T-helper 2 cell treated with Interferon-gamma antibody and Interleukin-4, amounts not matched to agents 100 ng/mL and 5 ng/mL, for 36 hours (primary cell): Measurements from ENCODE around the gene PNMA6E. TPM values are rescaled to one million over a fixed set of nuclear protein-coding genes. Genes with fewer than 3 reads are reported as not detected.
"Not testable (repeated sequence)": the region's sequence is repeated elsewhere in the genome, so short reads cannot be mapped to it uniquely, and the experiment has no call there.

Source experiments
- intact Hi-C: fragments of 100-400 bp; cut with micrococcal nuclease; formaldehyde crosslinking; loops from one replicate; pipeline ENCODE4 v1.15.1; 2023
- total RNA-seq: library from RNA; stranded (reverse); gene quantifications from 2 replicates; pipeline ENCODE4 v1.2.3, GENCODE V29; 2022

Gene PNMA6E
- total RNA-seq, 1 donor from 2014 or later, result not detected

- intact Hi-C loops, result no loop called here
Measured at GRCh38 chrX:153387987-153388721, 13.0 kb downstream of the PNMA6E start.

GRCh38 chrX:153387345-153387744, 13.8 kb downstream of the PNMA6E start:
- intact Hi-C loops, result no loop called here

GRCh38 chrX:153386097-153386496, 15.1 kb downstream of the PNMA6E start:
- intact Hi-C loops, result no loop called here

- intact Hi-C loops, result not testable (repeated sequence)
Measured at GRCh38 chrX:153384973-153385372, 16.2 kb downstream of the PNMA6E start.

GRCh38 chrX:153384390-153384789, 16.8 kb downstream of the PNMA6E start:
- intact Hi-C loops, result no loop called here

- intact Hi-C loops, result no loop called here
Measured at GRCh38 chrX:153382563-153383482, 18.3 kb downstream of the PNMA6E start.

GRCh38 chrX:153381684-153382532, 19.2 kb downstream of the PNMA6E start:
- intact Hi-C loops, result no loop called here

GRCh38 chrX:153380691-153381090, 20.5 kb downstream of the PNMA6E start:
- intact Hi-C loops, result no loop called here

GRCh38 chrX:153379971-153380581, 21.1 kb downstream of the PNMA6E start:
- intact Hi-C loops, result no loop called here

- intact Hi-C loops, result no loop called here
Measured at GRCh38 chrX:153379508-153379907, 21.6 kb downstream of the PNMA6E start.

GRCh38 chrX:153378607-153379006, 22.5 kb downstream of the PNMA6E start:
- intact Hi-C loops, result no loop called here

- intact Hi-C loops, result no loop called here
Measured at GRCh38 chrX:153377727-153378126, 23.4 kb downstream of the PNMA6E start.

- intact Hi-C loops, result no loop called here
Measured at GRCh38 chrX:153375571-153375970, 25.6 kb downstream of the PNMA6E start.

- intact Hi-C loops, result no loop called here
Measured at GRCh38 chrX:153374426-153374825, 26.7 kb downstream of the PNMA6E start.

GRCh38 chrX:153372949-153373348, 28.2 kb downstream of the PNMA6E start:
- intact Hi-C loops, result no loop called here

- intact Hi-C loops, result no loop called here
Measured at GRCh38 chrX:153371256-153371655, 29.9 kb downstream of the PNMA6E start.

GRCh38 chrX:153370293-153371055, 30.7 kb downstream of the PNMA6E start:
- intact Hi-C loops, result no loop called here

GRCh38 chrX:153366878-153367538, 34.1 kb downstream of the PNMA6E start:
- intact Hi-C loops, result no loop called here

- intact Hi-C loops, result no loop called here
Measured at GRCh38 chrX:153366119-153366518, 35.0 kb downstream of the PNMA6E start.

- intact Hi-C loops, result no loop called here
Measured at GRCh38 chrX:153365670-153366069, 35.5 kb downstream of the PNMA6E start.
